Muscle of arm (tissue), 12 donors: ENCODE data around the gene IFIT3. TPM values are rescaled to one million over a fixed set of nuclear protein-coding genes. Genes with fewer than 3 reads are reported as not detected.

Experiments used
- DNase-seq: peaks from one replicate; pipeline ENCODE4 v3.0.0-alpha.2; 2013
- polyA plus RNA-seq, 12 donors: library from polyadenylated mRNA; unstranded; fragments of 120-200 nt; gene quantifications; one replicate each; pipeline ENCODE4 v1.2.1, GENCODE V29; 2013; ENCODE audit not compliant: insufficient read length in 12 of 12

Gene IFIT3
- polyA plus RNA-seq, 12 donors = 6.8 to 12.8 (median 9.3) TPM; not detected in 1

DNA sequence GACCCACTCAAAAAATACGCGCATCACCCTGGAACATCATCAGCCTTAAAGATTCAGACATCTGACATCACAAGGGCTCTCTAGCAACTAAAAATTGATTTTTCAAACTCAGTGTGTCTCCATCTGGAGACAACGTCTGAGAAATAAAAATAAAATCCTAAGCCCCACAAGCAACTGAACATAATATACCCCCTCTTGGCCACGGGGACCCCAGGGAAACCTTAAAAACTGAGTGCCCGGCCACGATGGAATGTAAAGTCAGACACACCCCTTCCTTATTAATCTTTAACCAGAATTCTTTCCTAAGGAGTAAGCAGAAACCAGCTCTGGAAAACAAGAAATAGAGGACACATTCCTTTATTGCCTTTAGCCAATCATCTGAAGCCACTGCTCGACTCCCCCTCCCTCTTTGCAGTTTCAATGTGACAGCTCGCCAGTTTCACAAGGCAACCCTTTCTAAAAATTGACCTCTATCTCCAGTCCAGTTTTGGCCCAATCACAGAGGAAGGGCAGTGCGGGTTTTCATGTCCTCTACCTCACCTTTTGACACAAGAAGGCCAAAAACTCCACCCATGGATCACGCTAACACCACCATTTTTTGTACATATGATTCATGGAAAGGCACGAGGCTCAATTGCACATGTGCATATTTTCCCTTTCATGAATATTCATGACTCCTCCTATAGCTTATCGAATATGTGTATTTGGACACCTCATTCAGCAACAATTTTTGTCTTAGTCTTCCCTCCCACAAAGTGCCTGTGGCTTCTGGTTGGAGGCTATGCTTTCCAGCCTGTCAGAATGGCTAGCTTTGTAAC is 24.2 kb downstream of the IFIT3 start:
- DNase-seq = no peak

DNA sequence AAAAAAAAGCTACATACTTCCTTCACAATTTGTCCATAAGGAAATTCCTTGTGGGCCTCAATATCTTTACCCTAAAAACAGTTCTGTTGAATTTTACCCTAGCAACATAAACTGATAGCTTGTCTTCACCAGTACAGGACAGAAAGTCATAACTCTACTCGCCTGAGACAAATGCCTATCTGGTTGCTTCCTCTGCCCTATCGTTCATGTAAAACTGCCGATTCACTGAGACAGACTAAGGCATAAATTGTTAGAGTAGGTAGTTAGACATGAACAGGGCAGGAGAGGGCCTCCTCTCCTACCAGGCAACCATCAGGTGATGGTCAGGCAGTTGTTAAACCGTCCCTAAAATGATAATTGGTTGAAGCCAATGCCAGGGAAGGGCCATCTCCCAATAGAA is 25.0 kb downstream of the IFIT3 start:
- no peak for DNase-seq

DNA sequence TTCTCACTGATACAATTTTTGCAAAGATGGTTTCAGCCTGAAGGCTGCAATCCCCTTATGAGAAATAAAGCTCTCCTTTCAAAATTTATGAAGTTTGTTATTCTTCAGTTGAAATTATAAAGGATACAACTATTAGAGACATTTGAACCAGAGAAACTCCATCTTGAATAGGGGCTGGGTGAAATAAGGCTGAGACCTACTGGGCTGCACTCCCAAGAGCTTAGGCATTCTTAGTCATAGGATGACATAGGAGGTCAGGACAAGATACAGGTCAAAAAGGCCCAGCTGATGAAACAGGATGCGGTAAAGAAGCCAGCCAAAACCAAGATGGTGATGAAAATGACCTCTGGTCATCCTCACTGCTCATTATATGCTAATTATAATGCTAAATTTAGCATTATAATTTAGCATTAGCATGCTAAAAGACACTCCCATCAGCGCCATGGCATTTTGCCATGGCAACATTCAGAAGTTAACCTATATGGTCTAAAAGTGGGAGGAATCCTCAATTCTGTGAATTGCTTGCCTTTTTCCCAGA is 27.7 kb downstream of the IFIT3 start:
- DNase-seq = no peak

DNA sequence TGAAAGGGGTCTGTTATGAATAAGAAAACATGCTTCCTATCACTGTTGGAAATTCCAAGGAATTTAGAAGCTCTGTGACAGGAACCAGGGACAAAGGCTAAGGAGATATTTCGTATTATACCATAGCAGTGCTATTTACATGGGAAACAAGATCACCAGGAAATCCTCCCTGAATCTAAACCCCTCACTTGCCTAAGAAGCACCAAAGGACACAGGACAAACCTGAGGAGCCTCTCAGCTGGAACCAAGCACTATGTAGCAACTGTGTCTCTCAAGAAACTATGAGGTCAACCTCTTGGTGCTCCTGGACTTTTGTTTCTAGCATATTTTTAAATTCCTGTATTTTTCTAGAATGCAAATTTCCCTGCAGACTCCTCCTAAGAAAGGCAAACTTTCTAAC is 29.3 kb downstream of the IFIT3 start:
- DNase-seq = no peak

DNA sequence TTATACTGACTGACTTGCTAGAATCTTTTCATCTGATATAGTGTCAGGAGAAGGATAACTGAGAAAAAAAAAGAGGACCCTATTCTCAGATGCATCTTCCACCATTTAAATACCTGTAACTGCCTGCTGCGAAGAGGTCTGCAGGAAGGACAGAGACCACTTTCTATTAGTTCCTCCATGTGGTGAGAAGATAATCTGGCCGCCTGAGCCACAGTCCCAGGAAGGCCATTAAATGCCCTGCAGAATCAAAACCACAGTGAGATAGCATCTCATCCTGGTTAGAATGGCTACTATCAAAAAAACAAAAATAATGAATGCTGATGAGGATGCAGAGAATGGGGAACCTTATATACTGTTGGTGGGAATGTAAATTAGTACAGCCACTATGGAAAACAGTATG is 30.2 kb downstream of the IFIT3 start:
- no peak for DNase-seq

DNA sequence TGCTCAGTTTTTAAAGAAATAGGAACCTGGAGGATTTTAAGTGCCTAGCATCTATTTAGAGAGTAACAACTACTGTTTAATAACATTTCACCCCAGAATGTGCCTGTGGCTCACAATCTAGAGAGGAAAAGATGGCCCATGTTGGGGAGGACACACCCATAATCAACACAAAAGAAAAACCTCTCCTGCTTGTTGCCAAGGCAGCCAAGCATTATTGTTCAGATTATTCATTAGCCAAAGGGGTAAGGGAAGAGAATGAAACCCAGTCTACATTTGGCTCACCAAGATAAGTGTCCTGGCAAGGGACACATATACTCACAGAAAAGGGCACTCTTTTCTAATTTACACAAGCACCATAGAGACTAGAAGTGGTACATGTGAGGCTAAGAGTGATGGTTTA is 32.4 kb downstream of the IFIT3 start:
- no peak for DNase-seq

DNA sequence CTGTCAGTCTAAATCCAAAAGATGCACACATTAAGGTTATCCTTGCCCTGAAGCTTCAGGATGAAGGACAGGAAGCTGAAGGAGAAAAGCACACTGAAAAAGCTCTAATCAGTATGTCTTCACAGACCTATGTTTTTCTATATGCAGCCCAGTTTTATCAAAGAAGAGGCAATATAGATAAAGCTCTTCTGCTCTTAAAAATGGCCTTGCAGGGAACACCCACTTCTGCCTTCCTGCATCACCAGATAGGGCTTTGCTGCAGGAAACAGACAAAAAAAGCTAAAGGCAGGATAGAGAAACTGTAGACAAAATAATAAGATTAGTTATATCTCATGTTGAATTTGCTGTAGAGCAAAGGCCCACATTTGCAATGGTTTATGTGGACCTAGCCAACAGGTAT is 35.1 kb downstream of the IFIT3 start:
- no peak for DNase-seq

DNA sequence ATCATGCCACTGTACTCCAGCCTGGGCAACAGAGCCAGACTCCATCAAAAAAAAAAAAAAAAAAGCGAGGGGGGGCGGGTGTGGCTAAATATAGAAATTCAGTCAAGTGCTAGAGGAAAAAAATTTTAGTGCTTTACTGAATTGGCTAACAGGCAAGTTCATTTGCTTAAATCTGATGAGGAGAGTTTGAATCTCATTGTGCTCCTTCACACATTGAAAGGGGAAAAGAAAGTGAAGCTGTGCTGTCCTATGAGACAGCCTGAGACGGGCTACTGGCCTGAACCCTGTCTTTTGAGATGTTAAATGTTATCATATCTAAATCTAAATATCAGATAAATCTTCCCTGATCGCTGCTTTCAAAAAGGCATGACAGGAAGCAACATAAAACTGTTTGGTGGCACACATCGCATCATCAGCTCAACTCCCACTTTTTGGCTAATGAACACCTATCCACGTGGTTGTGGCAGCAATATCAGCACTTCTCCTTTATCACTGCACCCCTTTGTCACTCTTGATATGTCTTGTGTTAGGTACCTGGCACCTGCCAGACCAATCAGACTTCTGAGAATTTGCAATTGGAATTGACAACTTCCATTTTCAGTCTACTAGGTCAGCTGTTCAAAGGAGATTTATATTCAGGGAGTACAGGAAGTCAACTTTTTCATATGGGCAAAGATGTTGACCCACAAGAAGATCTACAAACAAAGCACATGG is 36.1 kb downstream of the IFIT3 start:
- DNase-seq = no peak

DNA sequence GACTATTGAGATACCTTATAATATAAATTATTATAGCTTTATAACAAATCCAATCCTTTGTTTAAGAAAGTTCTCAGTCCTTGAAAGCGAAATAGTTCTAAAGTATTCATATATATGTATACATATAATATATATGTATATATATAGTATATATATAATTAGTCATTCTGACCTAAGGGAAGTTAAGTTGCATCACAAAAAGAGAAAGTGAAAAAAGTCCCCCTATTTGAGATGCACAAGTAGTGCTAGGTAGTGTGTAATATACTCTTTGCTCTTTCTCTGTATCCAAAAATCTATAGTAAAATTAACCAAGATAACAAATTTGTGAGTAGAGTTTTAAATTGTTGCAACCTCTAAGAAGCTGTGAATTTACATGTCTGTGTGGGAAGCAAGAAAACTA is 36.7 kb downstream of the IFIT3 start:
- DNase-seq = no peak

DNA sequence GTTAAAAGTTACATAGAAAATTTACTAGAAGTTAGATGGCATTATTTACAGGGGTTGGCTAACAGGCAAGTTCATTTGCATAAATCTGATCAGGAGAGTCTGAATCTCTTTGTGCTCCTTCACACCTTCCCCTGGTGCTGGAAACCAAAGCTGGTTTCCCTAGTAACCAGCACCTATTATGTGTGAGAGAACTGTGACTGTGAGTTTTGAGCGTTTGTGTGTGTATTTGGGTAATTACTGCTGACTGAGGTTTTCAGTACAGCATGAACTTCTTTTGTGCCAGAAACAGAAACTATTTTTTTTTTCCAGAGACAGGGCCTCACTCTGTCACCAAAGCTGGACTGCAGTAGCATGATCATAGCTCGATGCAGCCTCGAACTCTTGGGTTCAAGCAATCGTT is 39.7 kb downstream of the IFIT3 start:
- no peak for DNase-seq

DNA sequence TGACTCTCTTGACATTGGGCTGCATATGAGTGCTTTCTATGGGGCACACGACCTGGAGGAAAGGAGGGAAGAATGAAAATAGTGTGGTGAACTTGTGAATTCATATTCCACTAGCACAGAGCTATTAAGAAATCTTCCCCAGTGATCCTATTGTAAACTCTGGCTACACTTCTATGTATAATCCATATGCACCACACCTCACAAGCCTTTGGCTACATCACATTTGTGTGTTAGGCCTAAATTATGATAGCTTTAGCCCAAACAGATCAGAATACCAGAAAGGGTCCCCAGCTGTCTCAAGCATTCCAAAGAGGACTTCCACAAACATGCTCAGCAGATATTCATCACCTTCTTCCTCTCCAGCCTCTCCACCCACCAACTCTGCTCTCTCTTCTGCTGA is 40.3 kb downstream of the IFIT3 start:
- DNase-seq = no peak

DNA sequence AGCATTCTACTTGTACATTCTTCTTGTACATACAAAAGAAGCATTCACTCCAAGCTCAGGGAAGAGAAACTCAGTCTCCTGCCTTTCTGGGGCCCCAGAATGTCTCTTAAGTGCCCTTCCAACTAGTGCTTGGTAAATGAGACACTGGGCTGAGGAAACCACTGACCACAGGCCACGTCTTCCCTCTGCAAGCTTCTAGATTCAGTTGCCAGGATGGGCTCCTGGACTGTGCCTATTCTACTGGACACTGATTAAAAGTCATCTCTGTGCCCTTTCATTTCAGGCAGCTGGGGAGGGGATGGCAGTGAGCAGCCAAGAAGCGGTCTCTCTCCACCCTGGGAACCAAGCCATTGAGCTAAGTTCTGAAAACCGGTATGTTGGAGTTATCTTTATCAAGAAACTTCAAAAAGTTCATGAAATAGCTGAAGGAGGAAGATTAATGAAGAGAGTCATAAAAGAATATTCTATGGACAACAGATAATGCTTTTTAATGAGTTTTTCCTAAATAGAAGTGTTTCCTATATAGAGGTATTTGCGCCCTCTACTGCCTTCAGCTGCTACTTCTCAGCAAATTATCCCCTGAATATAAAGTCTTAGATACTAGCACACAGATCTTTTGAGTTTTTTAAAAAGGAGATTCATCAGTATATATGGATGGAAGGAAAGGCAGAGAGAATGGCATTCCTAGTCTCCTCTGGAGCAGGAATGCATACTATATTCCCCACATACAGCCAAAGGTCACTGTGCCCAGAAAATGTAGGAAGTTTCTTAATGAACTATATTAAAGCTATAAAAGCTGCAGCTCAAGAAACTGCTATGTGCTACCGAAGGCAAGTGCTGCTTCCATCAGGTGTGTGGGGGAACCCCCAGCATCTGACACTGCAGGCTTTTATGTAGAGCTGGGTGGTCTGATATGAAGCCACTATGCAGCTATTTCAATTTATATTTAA is 41.6 kb downstream of the IFIT3 start:
- no peak for DNase-seq

DNA sequence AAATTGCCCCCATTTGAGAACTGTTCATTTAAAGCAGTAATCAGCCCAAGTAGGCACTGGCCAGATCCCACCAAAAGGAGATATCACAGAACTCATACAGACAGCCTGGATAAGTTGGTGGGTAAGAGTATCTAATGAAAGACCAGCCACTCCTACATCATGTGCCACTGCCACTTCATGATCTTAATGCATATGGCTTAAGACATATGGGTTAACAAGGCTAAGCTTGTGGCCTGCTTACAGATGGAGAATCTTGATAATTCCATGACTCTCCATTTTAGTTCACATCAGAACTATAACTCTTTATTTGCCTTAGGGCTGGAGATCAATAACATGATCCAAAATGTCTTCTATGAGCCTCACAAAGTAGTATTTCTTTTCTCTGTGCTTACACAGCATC is 43.3 kb downstream of the IFIT3 start:
- DNase-seq = no peak

DNA sequence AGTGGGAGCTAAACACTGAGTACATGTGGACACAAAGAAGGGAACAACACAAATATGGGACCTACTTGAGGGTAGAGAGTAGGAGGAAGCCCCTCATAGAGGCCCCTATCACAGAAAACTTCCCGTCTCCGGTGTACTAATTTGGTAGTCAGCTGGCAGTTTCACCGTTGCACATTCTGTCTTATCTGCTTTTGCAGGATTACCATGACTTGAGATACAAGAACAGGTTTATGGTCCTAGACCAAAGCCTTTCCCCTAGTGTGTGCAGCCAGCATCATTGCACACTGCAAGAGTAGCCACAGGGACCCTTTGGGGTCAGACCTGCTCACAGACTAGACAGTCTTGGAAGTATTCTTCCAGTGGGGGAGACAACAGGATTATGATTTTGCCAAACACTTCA is 44.2 kb downstream of the IFIT3 start:
- DNase-seq = no peak

DNA sequence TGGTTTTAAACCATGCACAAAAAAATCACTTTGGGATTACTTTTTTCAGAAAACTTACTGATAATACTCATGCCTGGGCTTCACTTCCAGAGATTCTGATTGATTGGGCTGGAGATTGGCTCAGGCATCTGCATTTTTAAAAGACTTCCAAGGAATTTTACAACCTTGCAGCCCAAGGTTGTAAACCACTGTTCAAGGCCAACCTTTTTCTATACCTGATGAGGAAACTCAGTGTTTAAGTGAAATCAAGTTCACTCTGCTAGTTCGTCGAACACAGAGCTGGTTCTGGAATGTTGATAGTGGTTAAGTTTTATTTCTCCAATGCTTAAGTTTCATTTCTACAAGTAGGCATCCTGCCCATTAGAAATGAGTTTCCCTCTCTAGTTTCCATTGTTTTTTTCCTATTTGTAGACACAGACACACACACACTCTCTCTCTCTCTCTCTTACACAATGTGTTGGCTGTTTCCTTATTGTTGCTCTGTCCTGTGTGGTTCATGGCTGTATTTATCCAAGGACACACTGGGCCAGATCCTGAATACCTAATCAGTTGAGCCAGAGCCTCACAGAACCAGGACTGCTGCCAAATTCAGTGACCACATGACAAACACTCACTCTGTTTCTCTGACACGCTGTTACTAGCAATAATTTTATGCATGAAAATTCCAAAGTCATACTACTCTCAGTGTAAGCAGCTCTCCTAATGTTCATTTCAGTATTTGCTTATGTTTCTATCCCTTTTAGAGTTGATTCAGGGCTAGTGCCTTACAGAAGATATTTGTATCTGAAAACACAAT is 46.3 kb downstream of the IFIT3 start:
- DNase-seq = peak; percentile 87

DNA sequence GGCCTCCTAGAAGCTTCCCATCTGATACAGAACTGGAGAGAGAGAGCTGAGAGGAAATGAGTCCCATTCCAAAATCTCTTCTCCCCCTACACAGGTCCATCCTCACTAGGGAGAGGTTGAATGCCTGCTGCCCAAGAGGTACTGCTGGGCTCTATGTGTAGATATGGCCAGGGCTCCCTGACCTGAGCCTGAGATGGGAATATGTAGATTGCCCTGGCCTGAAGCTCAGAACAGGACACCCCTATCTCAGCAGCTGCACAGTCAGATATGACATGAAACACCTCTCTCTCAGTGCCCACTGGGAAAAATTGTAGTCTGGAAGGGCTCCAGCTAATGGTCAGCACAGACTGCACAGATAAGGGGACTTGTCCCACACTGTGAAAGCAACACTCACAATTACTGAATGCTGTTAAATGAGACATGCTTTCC is 46.9 kb downstream of the IFIT3 start:
- no peak for DNase-seq

DNA sequence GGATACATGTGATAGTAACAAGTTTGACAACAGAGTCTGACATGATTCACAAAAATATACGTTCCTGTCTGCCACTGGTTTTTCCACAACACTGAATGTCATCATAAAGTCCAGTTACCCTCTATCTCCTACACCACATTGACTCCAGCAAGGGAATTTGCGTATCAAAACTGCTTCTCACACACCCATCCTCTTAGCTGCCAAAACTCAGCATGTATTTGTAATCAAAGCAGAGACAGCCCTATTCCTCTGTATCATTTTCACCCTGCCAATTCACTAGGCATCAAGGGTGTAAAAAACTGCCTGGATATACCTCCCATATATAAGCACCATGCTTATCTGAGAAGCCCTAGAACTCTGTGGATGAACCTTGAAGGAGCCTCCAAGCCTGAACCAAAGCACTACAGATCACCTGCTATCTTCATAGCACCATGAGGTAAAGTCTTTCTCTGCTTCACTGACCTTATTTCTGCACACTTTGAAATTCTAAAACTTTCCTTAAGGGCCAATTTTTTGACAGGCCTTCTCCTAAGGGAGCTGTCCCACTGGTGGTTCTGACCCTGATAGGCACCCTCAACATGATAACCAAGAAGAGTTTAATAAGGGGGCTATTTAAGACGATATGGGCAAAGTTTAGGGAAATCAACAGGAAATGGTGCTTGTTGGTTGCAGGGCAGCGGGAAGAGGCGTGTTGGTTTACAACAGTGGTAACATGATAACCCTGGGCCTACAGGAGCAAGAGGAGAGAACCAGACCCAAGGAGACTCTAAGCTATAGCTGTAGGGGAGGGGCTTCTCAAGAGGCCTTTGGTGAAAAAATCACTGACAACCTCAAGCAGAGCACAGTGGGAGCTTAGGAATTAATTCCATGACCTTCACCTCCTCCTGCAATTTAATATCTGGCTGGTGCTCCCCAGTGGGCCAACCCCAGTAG is 50.2 kb downstream of the IFIT3 start, which contains the start of gene IFIT1B:
IFIT1B (plus strand) TSS at position 352 of the 933 bp plus-strand sequence; CDS start at position 432, 80 bp downstream.
- DNase-seq = no peak

DNA sequence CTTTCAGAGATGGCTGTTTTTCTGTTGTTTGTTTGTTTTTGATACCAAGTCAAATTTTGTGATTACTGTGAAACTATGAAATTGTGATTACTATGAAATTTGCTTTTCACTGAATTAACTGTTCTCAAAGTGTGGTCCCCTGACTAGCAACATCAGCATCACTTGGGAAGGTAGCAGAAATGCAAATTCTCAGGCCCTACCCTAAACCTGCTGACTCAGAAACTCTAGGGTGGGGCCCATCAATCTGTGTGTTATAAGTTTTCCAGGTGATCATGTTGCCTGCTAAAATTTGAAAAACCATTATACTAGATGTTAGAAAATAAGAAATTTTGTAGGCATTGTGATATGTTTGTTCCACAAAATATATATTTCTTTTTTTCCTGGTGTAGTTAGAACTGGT is 51.3 kb downstream of the IFIT3 start:
- no peak for DNase-seq

DNA sequence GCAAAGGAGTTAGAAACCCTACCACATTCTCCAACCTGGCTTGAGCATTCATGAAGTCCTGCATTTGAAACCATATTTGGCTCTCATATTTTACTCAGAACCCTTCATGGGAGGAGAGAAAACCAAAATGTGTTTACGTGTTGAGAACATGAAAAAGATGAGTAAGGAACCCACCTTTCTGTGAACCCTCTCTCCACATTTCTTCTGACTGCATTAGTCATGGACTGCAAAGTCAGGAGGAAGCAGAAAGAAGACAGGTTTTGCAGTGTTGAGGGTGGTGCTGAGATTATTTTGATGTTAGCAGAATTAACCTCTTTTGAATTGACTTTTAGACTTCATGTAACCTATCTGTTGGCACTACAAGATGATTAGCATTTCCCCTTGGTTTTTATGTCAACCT is 55.0 kb downstream of the IFIT3 start:
- DNase-seq = no peak
